MCF 10A (cell line): ENCODE data around the gene TNFRSF19. TPM values are rescaled to one million over a fixed set of nuclear protein-coding genes. Genes with fewer than 3 reads are reported as not detected.
A peak's percentile ranks its signal among the peaks of the same experiment; 100 is the strongest.
"Not testable (repeated sequence)": the region's sequence is repeated elsewhere in the genome, so short reads cannot be mapped to it uniquely, and the experiment has no call there.

ENCODE experiments used
- BruUV-seq: library from RNA; stranded (reverse); fragments of 400-500 nt; replicated peaks from 2 replicates; lab custom pipeline; 2021; lab: Mats Ljungman, UMichigan
- CTCF ChIA-PET: fragments of 300-600 bp; sonication (Branson Sonifier 250); formaldehyde crosslinking; extraction: SDS; loops from one replicate; lab custom pipeline; 2021; ENCODE audit warnings: antibody characterized with exemption, inconsistent platforms; lab: Yijun Ruan, JAX
- POLR2A ChIA-PET: fragments of 300-600, 350-650 bp; sonication (Branson Sonifier 250); formaldehyde crosslinking; extraction: SDS; loops from one replicate; lab custom pipeline; 2020; ENCODE audit warnings: antibody characterized with exemption, inconsistent platforms; lab: Yijun Ruan, JAX
- DNase-seq: peaks from one replicate; pipeline ENCODE4 v3.0.0-alpha.2; 2018; ENCODE audit not compliant: unreplicated experiment
- H3K27ac Mint-ChIP-seq: one replicate; pipeline ENCODE4 v1.8.0; 2022; ENCODE audit warnings: mild to moderate bottlenecking, low read depth, mixed read lengths; ENCODE audit not compliant: unreplicated experiment
- H3K27me3 Mint-ChIP-seq: one replicate; pipeline ENCODE4 v1.8.0; 2022; ENCODE audit warnings: mixed read lengths; ENCODE audit not compliant: insufficient read depth, unreplicated experiment
- H3K36me3 Mint-ChIP-seq: one replicate; pipeline ENCODE4 v1.8.0; 2022; ENCODE audit warnings: mild to moderate bottlenecking, moderate library complexity, mixed read lengths; ENCODE audit not compliant: insufficient read depth, unreplicated experiment
- H3K4me1 Mint-ChIP-seq: one replicate; pipeline ENCODE4 v1.8.0; 2022; ENCODE audit warnings: mixed read lengths; ENCODE audit not compliant: insufficient read depth, unreplicated experiment
- H3K4me3 Mint-ChIP-seq: one replicate; pipeline ENCODE4 v1.8.0; 2022; ENCODE audit warnings: mild to moderate bottlenecking, moderate library complexity, mixed read lengths; ENCODE audit not compliant: unreplicated experiment
- H3K9me3 Mint-ChIP-seq: one replicate; pipeline ENCODE4 v1.8.0; 2022; ENCODE audit warnings: mixed read lengths; ENCODE audit not compliant: unreplicated experiment
- CTCF ChIP-seq: fragments of 200-600 bp; IDR thresholded peaks from one replicate; pipeline ENCODE4 v1.8.0; 2022; ENCODE audit warnings: antibody characterized with exemption, mild to moderate bottlenecking; ENCODE audit not compliant: unreplicated experiment
- intact Hi-C: fragments of 100-400 bp; cut with micrococcal nuclease; formaldehyde crosslinking; loops from 2 replicates; pipeline ENCODE4 v1.14.1; 2022
- total RNA-seq: library from RNA; stranded (reverse); gene quantifications from 2 replicates; pipeline ENCODE4 v1.2.3, GENCODE V29; 2022

The TNFRSF19 gene
- total RNA-seq, 1 experiment from 2014 or later, result not detected

- Mint-ChIP-seq H3K4me3 (no peak overlapping the region), H3K27me3 (no peaks in the 10 kb centered on the region), H3K4me1 (peaks cover 17% of the 10 kb centered on the region), H3K36me3 (no peaks in the 10 kb centered on the region), H3K9me3 (no peaks in the 10 kb centered on the region), H3K27ac (no peak overlapping the region)
- intact Hi-C loops, result no loop called here
- ChIA-PET CTCF (interaction anchor here (0.6 kb wide), 1 partner anchor 96 kb away, joined by 6 read pairs; no protein-coding TSS in a partner anchor), POLR2A (no interaction called here)
- no TSS peak for BruUV-seq
- TF ChIP-seq CTCF, result no peak
- DNase-seq, result peak; percentile 45
These were observed 104.8 kb downstream of the TNFRSF19 start for GRCh38 chr13:23674795-23675640.

- H3K4me1 Mint-ChIP-seq, result peaks cover 17% of the 10 kb centered on the region
- H3K36me3 Mint-ChIP-seq, H3K27ac Mint-ChIP-seq, H3K9me3 Mint-ChIP-seq, BruUV-seq, POLR2A ChIA-PET, DNase-seq, H3K27me3 Mint-ChIP-seq, intact Hi-C loops, H3K4me3 Mint-ChIP-seq: not testable (repeated sequence)
- CTCF ChIA-PET, result interaction anchor here (0.8 kb wide), 1 partner anchor 15 kb away, joined by 3 read pairs; no protein-coding TSS in a partner anchor
These were observed 107.6 kb downstream of the TNFRSF19 start for GRCh38 chr13:23677679-23678288.

- H3K4me1 Mint-ChIP-seq, result peaks cover 17% of the 10 kb centered on the region
- ChIA-PET CTCF (interaction anchor here (0.6 kb wide), 1 partner anchor 72 kb away, joined by 3 read pairs; no protein-coding TSS in a partner anchor), POLR2A (no interaction called here)
- H3K4me3 Mint-ChIP-seq, result no peak overlapping the region
- no peak overlapping the region for H3K27ac Mint-ChIP-seq
- no peak for DNase-seq
- no peaks in the 10 kb centered on the region for H3K27me3 Mint-ChIP-seq
- no peaks in the 10 kb centered on the region for H3K36me3 Mint-ChIP-seq
- intact Hi-C loops, result no loop called here
- no TSS peak for BruUV-seq
- no peak for TF ChIP-seq CTCF
- no peaks in the 10 kb centered on the region for H3K9me3 Mint-ChIP-seq
These were observed 108.6 kb downstream of the TNFRSF19 start for GRCh38 chr13:23678795-23679194.

- BruUV-seq, result no TSS peak
- H3K9me3 Mint-ChIP-seq, result no peaks in the 10 kb centered on the region
- H3K27me3 Mint-ChIP-seq, result no peaks in the 10 kb centered on the region
- no peak overlapping the region for H3K27ac Mint-ChIP-seq
- no peak overlapping the region for H3K4me3 Mint-ChIP-seq
- ChIA-PET CTCF (interaction anchor here (0.6 kb wide), 1 partner anchor 72 kb away, joined by 3 read pairs; no protein-coding TSS in a partner anchor), POLR2A (no interaction called here)
- intact Hi-C loops, result no loop called here
- peak; percentile 24 for DNase-seq
- peaks cover 17% of the 10 kb centered on the region for H3K4me1 Mint-ChIP-seq
- no peaks in the 10 kb centered on the region for H3K36me3 Mint-ChIP-seq
- no peak for TF ChIP-seq CTCF
These were observed 109.0 kb downstream of the TNFRSF19 start for GRCh38 chr13:23679220-23679619.
